ENCODE data around the gene TUBB4A. TPM values are rescaled to one million over a fixed set of nuclear protein-coding genes. Genes with fewer than 3 reads are reported as not detected.

Gene TUBB4A
- total RNA-seq, 2 donors from 2014 or later, result 3.0 to 3.4 TPM

DNA sequence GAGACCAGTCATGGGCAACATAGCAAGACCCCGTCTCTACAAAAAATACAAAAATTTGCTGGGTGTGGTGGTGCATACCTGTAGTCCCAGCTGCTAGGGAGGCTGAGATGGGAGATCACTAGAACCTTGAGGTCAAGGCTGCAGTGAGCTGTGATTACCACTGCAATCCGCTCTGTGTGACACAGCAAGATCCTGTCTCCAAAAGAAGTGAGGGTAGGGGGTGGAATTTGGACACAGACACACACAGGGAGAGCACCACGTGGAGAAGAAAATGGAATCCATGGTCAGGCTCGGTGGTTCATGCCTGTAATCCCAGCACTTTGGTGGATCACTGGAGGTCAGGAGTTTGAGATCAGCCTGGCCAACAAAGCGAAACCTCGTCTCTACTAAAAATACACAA lies 37.4 kb upstream of the TUBB4A start:
- Histone ChIP-seq H3K4me1 (peaks cover 3% of the 10 kb centered on the region), H3K9me3 (no peaks in the 10 kb centered on the region), H3K36me3 (replicated peaks in 1 of 2; ENCODE audit: insufficient read depth in 1 of 2, low read depth in 2 of 2) (no peaks in the 10 kb centered on the region), H3K4me3 (no peak overlapping the region), H3K27me3 (no peaks in the 10 kb centered on the region), H3K27ac (no peak overlapping the region)
- TF ChIP-seq, protein P1, sequence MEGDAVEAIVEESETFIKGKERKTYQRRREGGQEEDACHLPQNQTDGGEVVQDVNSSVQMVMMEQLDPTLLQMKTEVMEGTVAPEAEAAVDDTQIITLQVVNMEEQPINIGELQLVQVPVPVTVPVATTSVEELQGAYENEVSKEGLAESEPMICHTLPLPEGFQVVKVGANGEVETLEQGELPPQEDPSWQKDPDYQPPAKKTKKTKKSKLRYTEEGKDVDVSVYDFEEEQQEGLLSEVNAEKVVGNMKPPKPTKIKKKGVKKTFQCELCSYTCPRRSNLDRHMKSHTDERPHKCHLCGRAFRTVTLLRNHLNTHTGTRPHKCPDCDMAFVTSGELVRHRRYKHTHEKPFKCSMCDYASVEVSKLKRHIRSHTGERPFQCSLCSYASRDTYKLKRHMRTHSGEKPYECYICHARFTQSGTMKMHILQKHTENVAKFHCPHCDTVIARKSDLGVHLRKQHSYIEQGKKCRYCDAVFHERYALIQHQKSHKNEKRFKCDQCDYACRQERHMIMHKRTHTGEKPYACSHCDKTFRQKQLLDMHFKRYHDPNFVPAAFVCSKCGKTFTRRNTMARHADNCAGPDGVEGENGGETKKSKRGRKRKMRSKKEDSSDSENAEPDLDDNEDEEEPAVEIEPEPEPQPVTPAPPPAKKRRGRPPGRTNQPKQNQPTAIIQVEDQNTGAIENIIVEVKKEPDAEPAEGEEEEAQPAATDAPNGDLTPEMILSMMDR (IDR thresholded peaks at IDR 0.05), result no peak
- no peak for TF ChIP-seq POLR2A (IDR thresholded peaks at IDR 0.05)
- no peak for DNase-seq
- WGBS, 2 donors, result 78 to 87% methylated on average over 6 of the region's 6 CpGs
- no peak for ATAC-seq
- intact Hi-C loops (cut with DNase I), result no loop called here

DNA sequence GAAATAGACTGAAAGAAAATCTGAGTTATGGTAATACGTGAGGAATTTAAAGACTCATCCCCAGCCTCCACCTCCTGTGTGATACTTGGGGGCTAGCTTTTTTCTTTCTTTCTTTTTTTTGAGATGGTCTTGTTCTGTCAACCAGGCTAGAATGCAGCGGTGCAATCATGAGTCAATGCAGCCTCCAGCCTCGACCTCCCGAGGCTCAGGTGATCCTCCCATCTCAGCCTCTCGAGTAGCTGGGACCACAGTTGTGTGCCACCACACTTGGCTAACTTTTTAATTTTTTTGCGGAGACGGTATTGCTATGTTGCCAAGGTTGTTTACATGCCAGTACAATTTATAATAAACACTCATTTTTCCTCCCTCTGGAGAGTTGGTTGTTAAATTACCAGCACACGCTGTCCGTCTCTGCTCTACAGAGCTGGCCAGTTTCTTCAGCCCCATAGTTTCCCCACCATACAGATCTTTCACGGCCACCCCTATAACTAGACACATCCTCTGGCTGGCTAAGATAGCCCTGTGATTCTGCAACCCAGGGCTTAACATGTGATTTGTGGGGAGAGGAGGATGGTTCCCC lies 33.5 kb upstream of the TUBB4A start:
- DNase-seq, result no peak
- WGBS, 2 donors, result 84 to 88% methylated on average over 10 of the region's 10 CpGs
- no peak overlapping the region for H3K4me3 ChIP-seq
- H3K4me1 ChIP-seq, result peaks cover 13% of the 10 kb centered on the region
- ATAC-seq, result no peak
- intact Hi-C loops (cut with DNase I), result no loop called here
- no peak for TF ChIP-seq POLR2A (IDR thresholded peaks at IDR 0.05)
- TF ChIP-seq, protein P1 (IDR thresholded peaks at IDR 0.05), result no peak
- no peaks in the 10 kb centered on the region for H3K36me3 ChIP-seq (replicated peaks in 1 of 2; ENCODE audit: insufficient read depth in 1 of 2, low read depth in 2 of 2)
- H3K27ac ChIP-seq, result no peak overlapping the region
- H3K9me3 ChIP-seq, result no peaks in the 10 kb centered on the region
- peaks cover 0 to 15% of the 10 kb centered on the region in 2 donors for H3K27me3 ChIP-seq

GRCh38 chr19:6534451-6535093 lies 32.5 kb upstream of the TUBB4A start:
- ATAC-seq (no peak), DNase-seq (peak in 1 of 4 donors; percentile 20)
- intact Hi-C loops (cut with DNase I), result no loop called here
- Histone ChIP-seq H3K4me3 (no peak overlapping the region), H3K27ac (no peak overlapping the region), H3K36me3 (replicated peaks in 1 of 2; ENCODE audit: insufficient read depth in 1 of 2, low read depth in 2 of 2) (no peaks in the 10 kb centered on the region), H3K27me3 (peaks cover 0 to 15% of the 10 kb centered on the region in 2 donors), H3K9me3 (no peaks in the 10 kb centered on the region), H3K4me1 (peaks cover 19% of the 10 kb centered on the region)
- TF ChIP-seq, protein P1 (IDR thresholded peaks at IDR 0.05), result no peak
- no peak for TF ChIP-seq POLR2A (IDR thresholded peaks at IDR 0.05)
- 35 to 45% methylated on average over 8 to 35 of the region's 40 CpGs for WGBS, 2 donors

DNA sequence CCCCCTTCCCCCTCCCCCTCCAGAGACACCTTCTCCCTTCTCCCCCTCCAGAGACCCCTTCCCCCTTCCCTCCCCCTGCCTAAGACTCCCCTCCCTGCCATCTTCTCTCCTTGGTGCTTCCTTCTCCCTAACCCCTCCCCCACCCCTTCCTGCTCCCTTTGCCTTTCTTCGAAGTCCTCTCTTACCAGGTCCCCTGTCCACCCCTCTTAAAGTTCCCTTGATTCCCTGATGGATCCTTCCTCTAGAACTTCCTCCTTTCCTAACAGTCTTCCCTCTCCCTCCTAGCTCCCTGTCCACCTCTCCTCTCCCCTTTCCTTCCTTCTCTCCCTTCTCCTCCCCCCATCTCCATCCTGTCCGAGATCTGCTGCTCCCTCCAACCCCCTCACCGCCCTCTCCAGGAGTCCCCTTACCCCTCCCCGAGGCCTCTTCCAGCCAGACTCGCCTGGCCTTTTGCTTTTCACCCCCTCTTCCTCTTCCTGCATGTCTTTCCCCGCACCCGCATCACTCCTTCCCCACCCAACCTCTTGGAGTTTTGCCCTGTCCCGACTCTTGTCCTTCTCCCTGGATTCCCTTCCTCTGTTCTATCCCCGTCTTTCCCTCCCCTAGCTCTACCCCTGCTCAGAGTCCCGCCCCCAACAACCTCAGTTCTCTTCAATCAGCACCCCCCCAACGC lies 31.8 kb upstream of the TUBB4A start:
- peaks cover 19% of the 10 kb centered on the region for H3K4me1 ChIP-seq
- H3K27ac ChIP-seq, result no peak overlapping the region
- no peak overlapping the region for H3K4me3 ChIP-seq
- DNase-seq (no peak), ATAC-seq (no peak)
- intact Hi-C loops (cut with DNase I), result no loop called here
- peaks cover 0 to 15% of the 10 kb centered on the region in 2 donors for H3K27me3 ChIP-seq
- 7 to 13% methylated on average over 10 to 11 of the region's 11 CpGs for WGBS, 2 donors
- no peaks in the 10 kb centered on the region for H3K36me3 ChIP-seq (replicated peaks in 1 of 2; ENCODE audit: insufficient read depth in 1 of 2, low read depth in 2 of 2)
- no peak for TF ChIP-seq POLR2A (IDR thresholded peaks at IDR 0.05)
- TF ChIP-seq, protein P1 (IDR thresholded peaks at IDR 0.05), result no peak
- H3K9me3 ChIP-seq, result no peaks in the 10 kb centered on the region
